Measurements from ENCODE around the gene BANK1. TPM values are rescaled to one million over a fixed set of nuclear protein-coding genes. Genes with fewer than 3 reads are reported as not detected.

Gene BANK1
- total and polyA plus RNA-seq, 2 of the 8 experiments (the other 6 are each of a cell fraction or from before 2014, with no cell fraction given): 0.59 to 0.93 TPM

DNA sequence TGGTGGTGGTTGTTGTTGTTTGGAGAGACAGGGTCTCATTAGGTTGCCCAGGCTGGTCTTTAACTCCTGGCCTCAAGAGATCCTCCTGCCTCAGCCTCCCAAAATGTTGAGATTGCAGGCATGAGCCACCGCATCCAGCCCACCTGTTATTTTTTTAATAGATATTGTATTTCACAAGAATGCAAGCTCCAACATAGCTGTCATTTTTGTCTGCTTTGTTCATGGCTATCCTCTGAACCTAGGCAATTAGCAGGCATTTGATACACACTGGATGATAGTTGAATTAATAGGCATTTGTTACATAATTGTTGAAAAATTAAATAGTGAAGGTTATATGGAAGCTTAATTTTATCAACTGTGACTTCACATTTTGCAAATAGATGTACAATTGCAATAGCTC, 64.7 kb downstream of the BANK1 start (continued):
- no peak for TF ChIP-seq SIRT6 (IDR thresholded peaks at IDR 0.05; ENCODE audit: low read length)
